ENCODE data around the gene NFIX.

- TF ChIP-seq POLR2A (IDR thresholded peaks at IDR 0.05; ENCODE audit: low read depth) = no peak
- no peak for TF ChIP-seq CTCF (IDR thresholded peaks at IDR 0.05)
- no peak for TF ChIP-seq EP300 (IDR thresholded peaks at IDR 0.05)
These were observed 99.6 kb downstream of the NFIX start for GRCh38 chr19:13094771-13095392.
